ENCODE measurements around the gene PARK7.

DNA sequence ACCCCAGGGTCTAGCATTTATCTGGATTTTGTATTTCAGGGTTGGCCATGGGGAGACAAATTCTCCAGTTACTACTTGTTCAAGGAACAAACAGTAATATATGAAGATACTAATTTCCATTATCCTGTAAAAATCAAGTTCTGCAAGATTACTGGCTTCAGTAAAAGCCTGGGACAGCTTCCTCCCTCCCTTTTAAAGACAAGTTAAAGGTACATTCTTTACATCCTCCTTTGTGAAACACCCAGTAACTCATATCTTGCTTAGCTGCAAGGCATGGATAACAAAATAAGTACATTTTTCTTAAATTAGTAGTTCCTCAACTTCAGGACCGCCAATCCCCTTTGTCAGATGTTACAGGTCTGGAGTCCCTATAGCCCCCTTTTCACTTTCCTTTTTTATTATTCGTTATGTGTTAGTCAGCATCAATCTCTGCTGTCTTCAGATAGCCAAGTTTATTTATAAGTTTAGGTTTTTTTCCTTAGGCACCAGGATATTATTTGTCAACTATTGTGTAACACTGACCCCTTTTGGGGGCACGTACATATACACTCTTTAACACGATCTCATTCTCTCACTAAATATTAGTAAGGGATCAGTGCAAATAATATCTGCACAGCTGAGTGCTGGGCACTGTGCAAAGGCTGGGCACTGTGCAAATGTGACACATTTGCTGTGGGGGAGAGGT is 54.8 kb downstream of the PARK7 start:
- no peak for TF ChIP-seq GATA3 (IDR thresholded peaks at IDR 0.05; ENCODE audit: low read depth, low read length)
- TF ChIP-seq GATA2 (IDR thresholded peaks at IDR 0.05; ENCODE audit: low read depth, low read length) = no peak
